Measurements from ENCODE around the gene TNRC6B.
"Not testable (repeated sequence)": the region's sequence is repeated elsewhere in the genome, so short reads cannot be mapped to it uniquely, and the experiment has no call there.

DNA sequence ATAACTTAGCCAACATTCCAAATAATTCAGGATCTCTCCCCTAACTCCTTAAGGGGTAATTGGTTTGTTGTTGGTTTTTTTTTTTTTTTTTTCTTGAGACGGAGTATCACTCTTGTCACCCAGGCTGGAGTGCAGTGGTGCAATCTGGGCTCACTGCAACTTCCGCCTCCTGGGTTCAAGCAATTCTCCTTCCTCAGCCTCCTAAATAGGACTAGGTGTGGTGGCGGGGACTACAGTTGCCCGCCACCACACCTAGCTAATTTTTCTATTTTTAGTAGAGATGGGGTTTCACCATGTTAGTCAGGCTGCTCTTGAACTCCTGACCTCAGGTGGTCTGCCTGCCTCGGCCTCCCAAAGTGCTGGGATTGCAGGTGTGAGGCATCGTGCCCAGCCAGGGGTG is 21.0 kb upstream of the TNRC6B start:
- TF ChIP-seq, protein P1, sequence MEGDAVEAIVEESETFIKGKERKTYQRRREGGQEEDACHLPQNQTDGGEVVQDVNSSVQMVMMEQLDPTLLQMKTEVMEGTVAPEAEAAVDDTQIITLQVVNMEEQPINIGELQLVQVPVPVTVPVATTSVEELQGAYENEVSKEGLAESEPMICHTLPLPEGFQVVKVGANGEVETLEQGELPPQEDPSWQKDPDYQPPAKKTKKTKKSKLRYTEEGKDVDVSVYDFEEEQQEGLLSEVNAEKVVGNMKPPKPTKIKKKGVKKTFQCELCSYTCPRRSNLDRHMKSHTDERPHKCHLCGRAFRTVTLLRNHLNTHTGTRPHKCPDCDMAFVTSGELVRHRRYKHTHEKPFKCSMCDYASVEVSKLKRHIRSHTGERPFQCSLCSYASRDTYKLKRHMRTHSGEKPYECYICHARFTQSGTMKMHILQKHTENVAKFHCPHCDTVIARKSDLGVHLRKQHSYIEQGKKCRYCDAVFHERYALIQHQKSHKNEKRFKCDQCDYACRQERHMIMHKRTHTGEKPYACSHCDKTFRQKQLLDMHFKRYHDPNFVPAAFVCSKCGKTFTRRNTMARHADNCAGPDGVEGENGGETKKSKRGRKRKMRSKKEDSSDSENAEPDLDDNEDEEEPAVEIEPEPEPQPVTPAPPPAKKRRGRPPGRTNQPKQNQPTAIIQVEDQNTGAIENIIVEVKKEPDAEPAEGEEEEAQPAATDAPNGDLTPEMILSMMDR (IDR thresholded peaks at IDR 0.05): not testable (repeated sequence)
- not testable (repeated sequence) for TF ChIP-seq POLR2A (IDR thresholded peaks at IDR 0.05)

Data from lower leg skin (tissue), 3 donors.